Measurements from ENCODE around the gene DNAH17.
"Not testable (repeated sequence)": the region's sequence is repeated elsewhere in the genome, so short reads cannot be mapped to it uniquely, and the experiment has no call there.

Gene DNAH17

DNA sequence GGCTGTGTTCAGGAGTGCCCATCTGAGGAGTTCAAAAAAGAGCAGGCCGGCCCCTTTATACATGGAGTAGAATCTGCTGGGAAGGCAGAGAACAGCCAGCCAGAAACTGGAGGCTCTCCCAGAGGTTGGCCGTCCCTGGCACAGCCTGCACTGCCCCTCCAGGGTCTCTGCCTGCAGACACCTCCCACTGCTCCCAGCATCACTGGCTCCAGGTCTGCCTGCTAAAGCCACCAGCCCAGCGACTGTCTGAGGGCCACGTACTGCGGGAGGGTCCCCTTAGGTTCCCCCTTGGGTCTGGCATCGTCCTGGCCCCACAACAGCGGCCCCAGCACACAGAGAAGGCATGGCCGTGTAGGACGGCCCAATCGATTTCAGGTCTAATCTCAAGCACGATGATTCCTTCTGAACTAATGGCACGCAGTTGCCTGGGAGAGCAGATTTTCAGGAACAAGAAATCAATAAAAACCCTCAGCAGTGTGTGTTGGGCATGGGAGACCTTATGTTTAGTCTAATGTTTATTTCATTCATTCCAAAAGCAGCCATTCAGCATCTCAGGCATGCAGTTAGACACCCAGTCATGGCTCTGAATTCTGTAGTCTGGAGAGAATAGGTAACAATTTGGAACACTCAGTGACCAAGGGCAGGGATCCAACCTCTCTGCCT, 103.1 kb downstream of the DNAH17 start:
- H3K27ac ChIP-seq (ENCODE audit: low read length), result no peak overlapping the region
- H3K27me3 ChIP-seq (ENCODE audit: control insufficient read depth in 1 of 2, insufficient read depth in 2 of 2, low read length in 2 of 2), result peaks cover 0 to 2% of the 10 kb centered on the region in 2 donors
- H3K9me3 ChIP-seq (ENCODE audit: control insufficient read depth in 2 of 2, low read length in 2 of 2), result no peaks in the 10 kb centered on the region
- H3K4me1 ChIP-seq (ENCODE audit: control insufficient read depth, insufficient read depth, low read length), result no peaks in the 10 kb centered on the region
- no peaks in the 10 kb centered on the region for H3K36me3 ChIP-seq (ENCODE audit: control insufficient read depth in 2 of 2, insufficient read depth in 2 of 2, low read length in 2 of 2)
- H3K9ac ChIP-seq (ENCODE audit: low read length in 2 of 2), result no peak overlapping the region
- no peak overlapping the region for H3K4me3 ChIP-seq (ENCODE audit: low read length in 2 of 2)

DNA sequence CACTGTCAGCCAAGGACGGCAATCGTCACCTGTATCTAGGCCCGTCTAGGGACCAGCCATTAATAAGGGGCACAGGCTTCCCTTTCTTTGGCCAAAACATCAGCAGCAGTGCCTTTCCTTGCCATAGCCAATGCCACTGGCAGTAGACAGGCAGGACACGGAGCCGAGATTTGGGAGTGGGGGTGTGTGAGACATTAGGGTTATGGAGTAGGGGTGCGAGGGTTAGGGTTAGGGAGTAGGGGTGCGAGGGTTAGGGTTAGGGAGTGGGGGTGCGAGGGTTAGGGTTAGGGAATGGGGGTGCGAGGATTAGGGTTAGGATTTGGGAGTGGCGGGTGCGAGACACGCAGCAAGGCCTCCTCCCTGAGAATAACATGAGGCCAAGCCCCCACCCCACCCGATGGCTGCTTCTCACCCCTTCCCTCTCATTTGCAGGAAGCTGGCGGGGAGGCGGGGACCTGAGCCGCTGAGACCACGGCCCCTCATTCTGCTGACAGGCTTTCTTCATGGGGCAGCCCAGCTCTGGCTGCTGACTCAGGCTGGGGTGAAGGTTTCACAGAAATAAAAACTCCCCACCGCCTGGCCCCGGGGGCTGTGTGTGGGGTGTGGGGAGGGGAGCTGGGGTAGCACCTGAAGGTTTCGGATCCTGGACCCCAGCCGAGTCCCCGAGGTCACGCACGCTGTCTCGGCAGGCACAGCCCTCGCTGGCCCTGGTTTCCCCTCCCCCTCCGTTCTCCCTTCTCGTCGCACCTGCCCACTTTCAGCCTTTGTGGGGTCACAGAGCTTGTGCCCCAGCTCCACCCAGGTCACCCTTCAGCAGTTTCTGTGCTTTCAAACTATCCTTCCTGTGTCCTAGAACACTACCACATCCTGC, 104.9 kb downstream of the DNAH17 start:
- Histone ChIP-seq H3K9ac (ENCODE audit: low read length in 2 of 2) (no peak overlapping the region), H3K27me3 (ENCODE audit: control insufficient read depth in 1 of 2, insufficient read depth in 2 of 2, low read length in 2 of 2) (peaks cover 0 to 2% of the 10 kb centered on the region in 2 donors), H3K27ac (ENCODE audit: low read length) (no peak overlapping the region), H3K36me3 (ENCODE audit: control insufficient read depth in 2 of 2, insufficient read depth in 2 of 2, low read length in 2 of 2) (no peaks in the 10 kb centered on the region), H3K9me3 (ENCODE audit: control insufficient read depth in 2 of 2, low read length in 2 of 2) (no peaks in the 10 kb centered on the region), H3K4me1 (ENCODE audit: control insufficient read depth, insufficient read depth, low read length) (no peaks in the 10 kb centered on the region), H3K4me3 (ENCODE audit: low read length in 2 of 2) (no peak overlapping the region)

DNA sequence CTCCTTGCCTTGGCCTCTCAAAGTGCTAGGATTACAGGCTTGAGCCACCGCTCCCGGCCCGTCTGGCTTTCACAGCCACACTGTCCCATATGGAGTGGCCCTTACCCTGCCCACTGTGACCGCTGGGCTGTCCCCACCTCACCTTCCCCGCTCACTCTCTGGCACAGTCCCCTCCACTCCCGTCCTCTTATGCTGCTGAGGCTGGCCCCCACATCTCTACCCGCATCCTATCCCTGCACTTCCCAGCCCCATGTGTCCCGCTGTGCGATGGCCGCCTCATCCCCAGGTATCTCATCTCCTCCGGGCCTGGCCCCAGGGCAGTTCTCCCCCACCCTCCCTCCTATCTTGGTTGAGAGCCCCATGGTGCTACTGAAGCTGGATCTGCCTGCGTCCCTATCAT, 105.6 kb downstream of the DNAH17 start:
- Histone ChIP-seq H3K4me1 (ENCODE audit: control insufficient read depth, insufficient read depth, low read length) (no peaks in the 10 kb centered on the region), H3K27ac (ENCODE audit: low read length) (no peak overlapping the region), H3K9ac (ENCODE audit: low read length in 2 of 2) (no peak overlapping the region)

GRCh38 chr17:78469443-78469842, 107.8 kb downstream of the DNAH17 start:
- no peaks in the 10 kb centered on the region for H3K9me3 ChIP-seq (ENCODE audit: control insufficient read depth in 2 of 2, low read length in 2 of 2)
- H3K27me3 ChIP-seq (ENCODE audit: control insufficient read depth in 1 of 2, insufficient read depth in 2 of 2, low read length in 2 of 2), result peaks cover 0 to 2% of the 10 kb centered on the region in 2 donors
- no peak overlapping the region for H3K9ac ChIP-seq (ENCODE audit: low read length in 2 of 2)
- H3K4me1 ChIP-seq (ENCODE audit: control insufficient read depth, insufficient read depth, low read length), result no peaks in the 10 kb centered on the region
- no peak overlapping the region for H3K27ac ChIP-seq (ENCODE audit: low read length)
- no peak overlapping the region for H3K4me3 ChIP-seq (ENCODE audit: low read length in 2 of 2)
- no peaks in the 10 kb centered on the region for H3K36me3 ChIP-seq (ENCODE audit: control insufficient read depth in 2 of 2, insufficient read depth in 2 of 2, low read length in 2 of 2)

More for the DNA sequence above, 105.6 kb downstream of the DNAH17 start:
- no peaks in the 10 kb centered on the region for H3K9me3 ChIP-seq (ENCODE audit: control insufficient read depth in 2 of 2, low read length in 2 of 2)
- no peaks in the 10 kb centered on the region for H3K36me3 ChIP-seq (ENCODE audit: control insufficient read depth in 2 of 2, insufficient read depth in 2 of 2, low read length in 2 of 2)
- no peak overlapping the region for H3K4me3 ChIP-seq (ENCODE audit: low read length in 2 of 2)
- peaks cover 0 to 2% of the 10 kb centered on the region in 2 donors for H3K27me3 ChIP-seq (ENCODE audit: control insufficient read depth in 1 of 2, insufficient read depth in 2 of 2, low read length in 2 of 2)

DNA sequence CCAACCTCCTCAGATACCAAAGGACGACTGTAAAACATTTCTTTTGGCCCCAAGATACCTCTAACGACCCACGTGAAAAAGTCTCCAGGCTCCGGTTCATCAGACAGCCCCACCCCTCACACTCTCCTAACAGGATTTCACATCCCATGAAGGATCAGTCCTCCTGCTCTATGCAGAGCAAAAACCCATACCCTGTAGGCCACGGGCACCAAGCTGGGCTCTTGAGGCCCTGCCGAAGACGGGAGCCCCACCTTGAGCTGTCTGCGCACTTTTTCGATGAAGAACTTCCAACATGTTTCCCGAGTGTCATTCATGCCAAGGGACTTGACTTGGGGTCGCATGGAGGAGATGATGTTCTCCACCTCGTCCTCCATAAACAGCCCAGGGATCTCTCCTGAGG, 108.8 kb downstream of the DNAH17 start:
- no peak overlapping the region for H3K9ac ChIP-seq (ENCODE audit: low read length in 2 of 2)
- H3K4me3 ChIP-seq (ENCODE audit: low read length in 2 of 2), result no peak overlapping the region
- H3K27ac ChIP-seq (ENCODE audit: low read length), result no peak overlapping the region
- no peaks in the 10 kb centered on the region for H3K36me3 ChIP-seq (ENCODE audit: control insufficient read depth in 2 of 2, insufficient read depth in 2 of 2, low read length in 2 of 2)
- peaks cover 0 to 2% of the 10 kb centered on the region in 2 donors for H3K27me3 ChIP-seq (ENCODE audit: control insufficient read depth in 1 of 2, insufficient read depth in 2 of 2, low read length in 2 of 2)
- no peaks in the 10 kb centered on the region for H3K9me3 ChIP-seq (ENCODE audit: control insufficient read depth in 2 of 2, low read length in 2 of 2)
- no peaks in the 10 kb centered on the region for H3K4me1 ChIP-seq (ENCODE audit: control insufficient read depth, insufficient read depth, low read length)

DNA sequence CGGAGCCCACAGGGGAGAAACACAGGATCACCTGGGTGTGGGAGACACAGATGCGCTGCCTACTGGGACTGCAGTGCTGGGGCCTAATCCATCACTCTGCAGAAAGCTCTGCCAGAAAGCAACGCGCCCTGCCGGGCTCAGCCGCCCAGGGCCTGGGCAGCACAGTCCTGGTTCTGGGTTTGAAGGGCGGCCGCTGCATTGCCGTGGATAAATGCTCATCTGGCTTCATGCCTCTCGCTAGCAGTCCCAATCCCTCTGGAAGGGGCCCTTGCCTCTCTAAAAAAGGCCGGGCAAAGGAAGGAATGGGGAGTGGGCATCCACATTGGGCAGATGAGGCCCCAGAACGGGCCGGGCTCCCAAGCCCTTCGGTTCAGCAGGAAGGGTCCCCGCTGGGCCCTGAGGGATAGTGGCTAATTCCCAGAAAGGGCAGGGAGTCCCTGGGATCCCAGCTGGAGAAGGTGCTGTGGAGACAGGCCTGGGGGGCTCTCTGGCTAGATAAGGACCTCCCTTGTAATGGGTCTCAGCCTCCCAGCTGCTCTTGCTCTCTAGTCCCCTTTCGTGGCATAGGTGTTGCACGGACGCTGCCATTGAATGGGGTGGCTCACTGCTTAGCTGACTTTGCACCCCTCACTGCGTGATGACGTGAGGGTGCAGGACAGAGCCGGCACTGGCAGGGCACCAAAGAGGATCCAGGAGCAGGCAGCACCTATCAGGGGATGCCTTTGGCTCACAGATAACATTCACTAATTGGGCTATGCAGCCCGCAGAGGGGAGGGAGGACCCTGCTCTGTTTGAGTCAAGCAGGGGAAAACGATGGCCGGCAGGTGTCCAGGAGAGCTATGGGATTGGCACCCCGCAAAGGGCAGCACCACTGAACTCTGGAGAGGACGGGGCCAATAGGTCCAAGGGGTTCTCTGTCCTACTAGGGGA, 110.1 kb downstream of the DNAH17 start:
- no peak overlapping the region for H3K27ac ChIP-seq (ENCODE audit: low read length)
- no peaks in the 10 kb centered on the region for H3K36me3 ChIP-seq (ENCODE audit: control insufficient read depth in 2 of 2, insufficient read depth in 2 of 2, low read length in 2 of 2)
- H3K9me3 ChIP-seq (ENCODE audit: control insufficient read depth in 2 of 2, low read length in 2 of 2), result no peaks in the 10 kb centered on the region
- no peaks in the 10 kb centered on the region for H3K27me3 ChIP-seq (ENCODE audit: control insufficient read depth in 1 of 2, insufficient read depth in 2 of 2, low read length in 2 of 2)
- no peak overlapping the region for H3K9ac ChIP-seq (ENCODE audit: low read length in 2 of 2)
- H3K4me1 ChIP-seq (ENCODE audit: control insufficient read depth, insufficient read depth, low read length), result no peaks in the 10 kb centered on the region
- no peak overlapping the region for H3K4me3 ChIP-seq (ENCODE audit: low read length in 2 of 2)

- H3K27me3 ChIP-seq (ENCODE audit: control insufficient read depth in 1 of 2, insufficient read depth in 2 of 2, low read length in 2 of 2); H3K4me3 ChIP-seq (ENCODE audit: low read length in 2 of 2); H3K4me1 ChIP-seq (ENCODE audit: control insufficient read depth, insufficient read depth, low read length); H3K9ac ChIP-seq (ENCODE audit: low read length in 2 of 2); H3K27ac ChIP-seq (ENCODE audit: low read length); H3K9me3 ChIP-seq (ENCODE audit: control insufficient read depth in 2 of 2, low read length in 2 of 2); H3K36me3 ChIP-seq (ENCODE audit: control insufficient read depth in 2 of 2, insufficient read depth in 2 of 2, low read length in 2 of 2): not testable (repeated sequence)
Observed at GRCh38 chr17:78466109-78466785, 110.9 kb downstream of the DNAH17 start.

DNA sequence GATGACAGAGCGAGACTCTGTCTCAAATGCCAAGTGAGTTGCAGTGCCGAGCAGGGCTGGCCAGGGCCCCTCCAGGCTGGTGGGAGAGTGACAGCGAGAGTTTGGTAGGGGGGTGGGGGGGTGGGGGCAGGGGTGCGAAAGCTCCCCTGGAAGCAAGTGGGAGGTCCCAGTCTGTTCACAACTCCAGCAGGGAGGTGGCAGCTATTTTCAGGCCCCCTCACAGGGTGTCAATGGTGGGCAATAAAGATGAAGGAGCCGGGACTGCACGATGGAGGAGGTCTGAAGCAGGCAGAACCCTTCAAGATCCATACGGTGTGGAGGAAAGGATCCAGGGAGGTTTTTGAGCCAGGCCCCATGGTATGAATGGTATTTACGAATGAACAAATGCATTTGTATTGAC, 115.0 kb downstream of the DNAH17 start:
- Histone ChIP-seq H3K4me3 (ENCODE audit: low read length in 2 of 2) (no peak overlapping the region), H3K4me1 (ENCODE audit: control insufficient read depth, insufficient read depth, low read length) (no peaks in the 10 kb centered on the region), H3K9ac (ENCODE audit: low read length in 2 of 2) (no peak overlapping the region), H3K27ac (ENCODE audit: low read length) (no peak overlapping the region), H3K27me3 (ENCODE audit: control insufficient read depth in 1 of 2, insufficient read depth in 2 of 2, low read length in 2 of 2) (no peaks in the 10 kb centered on the region), H3K36me3 (ENCODE audit: control insufficient read depth in 2 of 2, insufficient read depth in 2 of 2, low read length in 2 of 2) (no peaks in the 10 kb centered on the region), H3K9me3 (ENCODE audit: control insufficient read depth in 2 of 2, low read length in 2 of 2) (no peaks in the 10 kb centered on the region)

GRCh38 chr17:78461799-78462053, 115.5 kb downstream of the DNAH17 start:
- H3K9me3 ChIP-seq (ENCODE audit: control insufficient read depth in 2 of 2, low read length in 2 of 2), result no peaks in the 10 kb centered on the region
- no peaks in the 10 kb centered on the region for H3K27me3 ChIP-seq (ENCODE audit: control insufficient read depth in 1 of 2, insufficient read depth in 2 of 2, low read length in 2 of 2)
- no peak overlapping the region for H3K9ac ChIP-seq (ENCODE audit: low read length in 2 of 2)
- no peaks in the 10 kb centered on the region for H3K4me1 ChIP-seq (ENCODE audit: control insufficient read depth, insufficient read depth, low read length)
- no peak overlapping the region for H3K4me3 ChIP-seq (ENCODE audit: low read length in 2 of 2)
- no peaks in the 10 kb centered on the region for H3K36me3 ChIP-seq (ENCODE audit: control insufficient read depth in 2 of 2, insufficient read depth in 2 of 2, low read length in 2 of 2)
- H3K27ac ChIP-seq (ENCODE audit: low read length), result no peak overlapping the region

Measured in stomach smooth muscle (tissue), 2 donors.